ENCODE data around the gene MYH9.

DNA sequence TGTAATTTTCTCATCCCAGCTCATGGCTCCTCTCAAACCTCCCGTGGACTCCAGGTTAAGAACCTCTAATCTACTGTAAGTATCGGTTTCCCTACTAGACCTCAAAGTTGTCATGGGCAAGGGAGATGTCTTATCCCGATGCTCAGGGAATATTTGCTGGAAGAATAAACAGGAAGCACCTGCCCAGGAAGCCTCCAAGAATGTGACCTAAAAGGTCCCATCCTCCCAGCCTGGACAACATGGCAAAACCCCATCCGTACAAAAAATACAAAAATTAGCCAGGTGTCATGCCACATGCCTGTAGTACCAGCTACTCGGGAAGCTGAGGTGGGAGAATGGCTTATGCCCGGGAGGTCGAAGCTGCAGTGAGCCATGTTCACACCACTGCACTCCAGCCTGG lies 72.4 kb downstream of the MYH9 start:
- TF ChIP-seq, protein P1, sequence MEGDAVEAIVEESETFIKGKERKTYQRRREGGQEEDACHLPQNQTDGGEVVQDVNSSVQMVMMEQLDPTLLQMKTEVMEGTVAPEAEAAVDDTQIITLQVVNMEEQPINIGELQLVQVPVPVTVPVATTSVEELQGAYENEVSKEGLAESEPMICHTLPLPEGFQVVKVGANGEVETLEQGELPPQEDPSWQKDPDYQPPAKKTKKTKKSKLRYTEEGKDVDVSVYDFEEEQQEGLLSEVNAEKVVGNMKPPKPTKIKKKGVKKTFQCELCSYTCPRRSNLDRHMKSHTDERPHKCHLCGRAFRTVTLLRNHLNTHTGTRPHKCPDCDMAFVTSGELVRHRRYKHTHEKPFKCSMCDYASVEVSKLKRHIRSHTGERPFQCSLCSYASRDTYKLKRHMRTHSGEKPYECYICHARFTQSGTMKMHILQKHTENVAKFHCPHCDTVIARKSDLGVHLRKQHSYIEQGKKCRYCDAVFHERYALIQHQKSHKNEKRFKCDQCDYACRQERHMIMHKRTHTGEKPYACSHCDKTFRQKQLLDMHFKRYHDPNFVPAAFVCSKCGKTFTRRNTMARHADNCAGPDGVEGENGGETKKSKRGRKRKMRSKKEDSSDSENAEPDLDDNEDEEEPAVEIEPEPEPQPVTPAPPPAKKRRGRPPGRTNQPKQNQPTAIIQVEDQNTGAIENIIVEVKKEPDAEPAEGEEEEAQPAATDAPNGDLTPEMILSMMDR (IDR thresholded peaks at IDR 0.05 in 2 of 3, conservative IDR thresholded peaks at IDR 0.05 in 1 of 3; ENCODE audit: borderline replicate concordance in 1 of 3, insufficient read depth in 1 of 3, low read depth in 2 of 3, low read length in 2 of 3) = no peak
- no peak for TF ChIP-seq POLR2A (IDR thresholded peaks at IDR 0.05; ENCODE audit: borderline replicate concordance, extremely low read depth, insufficient read depth, insufficient read length)
- no peak for TF ChIP-seq ZNF274 (IDR thresholded peaks at IDR 0.05; ENCODE audit: low read depth, low read length)

All from HCT116 (cell line).